Colonic mucosa (tissue), 4 donors: ENCODE results near the gene FGF9. TPM values are rescaled to one million over a fixed set of nuclear protein-coding genes. Genes with fewer than 3 reads are reported as not detected.
A peak's percentile ranks its signal among the peaks of the same experiment; 100 is the strongest.

Source experiments
- DNase-seq: peaks from one replicate; pipeline ENCODE4 v3.0.0-alpha.2; 2020
- H3K27ac ChIP-seq: fragments of 200-600 bp; one replicate; pipeline ENCODE4 v1.8.0; 2021
- H3K27me3 ChIP-seq: fragments of 200-600 bp; one replicate; pipeline ENCODE4 v1.8.0; 2021
- H3K36me3 ChIP-seq: fragments of 200-600 bp; one replicate; pipeline ENCODE4 v1.8.0; 2021
- H3K4me1 ChIP-seq: fragments of 200-600 bp; one replicate; pipeline ENCODE4 v1.8.0; 2021; ENCODE audit warnings: mild to moderate bottlenecking
- H3K4me3 ChIP-seq: fragments of 200-600 bp; one replicate; pipeline ENCODE4 v1.8.0; 2021
- H3K9ac ChIP-seq, 2 donors: one replicate each; pipeline ENCODE4 v1.7.0; 2013; ENCODE audit warnings: control low read depth in 2 of 2, low read depth in 2 of 2, low read length in 2 of 2
- H3K9me3 ChIP-seq: fragments of 200-600 bp; one replicate; pipeline ENCODE4 v1.8.0; 2021
- CTCF ChIP-seq: fragments of 200-600 bp; IDR thresholded peaks from one replicate; pipeline ENCODE4 v1.8.0; 2022; ENCODE audit warnings: antibody characterized with exemption, mild to moderate bottlenecking
- intact Hi-C: fragments of 100-400 bp; cut with DNase I; formaldehyde crosslinking; loops from one replicate; pipeline ENCODE4 v1.14.1; 2022
- total RNA-seq, 2 donors: library from RNA; stranded (reverse); fragmentation: NEBNext Ultra II Directional in 1 of 2; extraction: Animal tissue kit (Norgen Biotek cat#: 25700) in 1 of 2; gene quantifications; one replicate each; pipeline ENCODE4 v1.2.1, GENCODE V29; 2021
- donor health status: healthy.
- donor health status: DM: no; HTN: no; CAD: no.
- donor health status: DM: no; HTN: no; CAD: no.

The FGF9 gene
- total RNA-seq, 2 donors from 2014 or later = 0.67 to 1.2 TPM

DNA sequence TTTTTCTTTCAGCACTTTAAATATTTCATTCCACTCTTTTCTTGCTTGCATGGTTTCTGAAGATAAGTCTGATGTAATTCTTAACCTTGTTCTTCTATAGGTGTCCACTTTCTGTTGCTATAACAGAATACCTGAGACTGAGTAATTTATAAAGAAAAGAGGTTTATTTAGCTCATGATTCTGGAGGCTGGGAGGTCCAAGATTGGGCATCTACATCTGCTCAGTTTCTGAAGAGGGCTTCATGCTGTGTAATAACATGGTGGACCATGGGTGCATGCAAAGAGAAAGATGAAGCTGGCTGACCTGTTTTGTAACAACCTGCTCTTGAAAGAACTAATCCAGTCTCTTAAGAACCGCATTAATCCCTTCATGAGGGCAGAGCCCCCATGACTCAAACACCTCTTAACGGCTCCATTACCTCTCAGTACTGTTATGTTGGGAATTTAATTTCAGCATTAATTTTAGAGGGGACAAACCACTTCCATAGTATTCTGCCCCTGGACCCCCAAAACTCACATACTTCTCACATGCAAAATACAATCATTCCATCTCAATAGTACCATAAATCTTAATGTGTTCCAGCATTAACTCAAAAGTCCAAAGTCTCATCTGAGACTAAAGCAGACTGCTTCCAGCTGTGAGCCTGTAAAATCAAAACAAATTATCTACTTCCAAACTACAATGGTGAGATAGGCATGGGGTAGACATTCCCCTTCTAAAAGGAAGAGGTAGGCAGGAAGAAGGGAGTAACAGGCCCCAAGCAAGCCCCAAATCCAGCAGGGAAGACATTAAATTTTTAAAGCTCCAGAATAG, 9.6 kb upstream of the FGF9 start:
- Histone ChIP-seq H3K36me3 (no peaks in the 10 kb centered on the region), H3K27me3 (no peaks in the 10 kb centered on the region), H3K9ac (no peak overlapping the region), H3K9me3 (no peaks in the 10 kb centered on the region), H3K27ac (no peak overlapping the region), H3K4me1 (peaks cover 3% of the 10 kb centered on the region), H3K4me3 (no peak overlapping the region)
- no peak for DNase-seq
- TF ChIP-seq CTCF = no peak
- intact Hi-C loops = no loop called here

DNA sequence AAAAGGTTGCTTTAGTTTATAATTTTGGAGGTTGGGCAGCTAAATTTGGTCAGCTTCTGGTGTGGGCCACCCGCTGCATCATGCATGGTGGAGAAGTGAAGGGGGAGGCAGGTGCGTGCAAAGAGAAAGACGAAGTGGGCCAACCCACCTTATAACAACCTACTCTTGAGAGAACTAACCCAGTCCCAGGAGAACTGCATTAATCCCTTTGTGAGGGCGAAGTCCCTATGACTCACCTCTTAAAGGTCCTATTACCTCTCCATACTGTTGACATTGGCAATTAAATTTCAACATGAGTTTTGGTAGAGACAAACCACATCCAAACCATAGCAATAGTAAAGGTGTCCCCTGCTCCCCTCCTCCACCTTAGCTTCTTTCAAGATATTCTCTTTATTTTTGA, 7.7 kb upstream of the FGF9 start:
- peak; percentile 58 for DNase-seq
- H3K36me3 ChIP-seq = no peaks in the 10 kb centered on the region
- H3K4me1 ChIP-seq = peaks cover 3% of the 10 kb centered on the region
- intact Hi-C loops = no loop called here
- no peak overlapping the region for H3K4me3 ChIP-seq
- H3K9me3 ChIP-seq = no peaks in the 10 kb centered on the region
- no peak overlapping the region for H3K9ac ChIP-seq
- H3K27ac ChIP-seq = no peak overlapping the region
- TF ChIP-seq CTCF = no peak
- no peaks in the 10 kb centered on the region for H3K27me3 ChIP-seq

GRCh38 chr13:21668732-21669275, 2.1 kb upstream of the FGF9 start:
- Histone ChIP-seq H3K4me1 (peaks cover 27% of the 10 kb centered on the region), H3K27me3 (peaks cover 10% of the 10 kb centered on the region), H3K27ac (no peak overlapping the region), H3K36me3 (no peaks in the 10 kb centered on the region), H3K9ac (peak overlapping the region; percentile 43 to 60), H3K4me3 (peak overlapping the region; percentile 65), H3K9me3 (no peaks in the 10 kb centered on the region)
- TF ChIP-seq CTCF = no peak
- intact Hi-C loops = no loop called here
- peak; percentile 29 for DNase-seq

GRCh38 chr13:21670006-21670882, 629 bp upstream of the FGF9 start:
- peak; percentile 78 for DNase-seq
- peak overlapping the region; percentile 43 to 54 for H3K9ac ChIP-seq
- peak overlapping the region; percentile 65 for H3K4me3 ChIP-seq
- H3K27me3 ChIP-seq = peaks cover 10% of the 10 kb centered on the region
- no peaks in the 10 kb centered on the region for H3K9me3 ChIP-seq
- intact Hi-C loops = no loop called here
- no peak for TF ChIP-seq CTCF
- no peaks in the 10 kb centered on the region for H3K36me3 ChIP-seq
- peaks cover 27% of the 10 kb centered on the region for H3K4me1 ChIP-seq
- peak overlapping the region; percentile 6 for H3K27ac ChIP-seq

DNA sequence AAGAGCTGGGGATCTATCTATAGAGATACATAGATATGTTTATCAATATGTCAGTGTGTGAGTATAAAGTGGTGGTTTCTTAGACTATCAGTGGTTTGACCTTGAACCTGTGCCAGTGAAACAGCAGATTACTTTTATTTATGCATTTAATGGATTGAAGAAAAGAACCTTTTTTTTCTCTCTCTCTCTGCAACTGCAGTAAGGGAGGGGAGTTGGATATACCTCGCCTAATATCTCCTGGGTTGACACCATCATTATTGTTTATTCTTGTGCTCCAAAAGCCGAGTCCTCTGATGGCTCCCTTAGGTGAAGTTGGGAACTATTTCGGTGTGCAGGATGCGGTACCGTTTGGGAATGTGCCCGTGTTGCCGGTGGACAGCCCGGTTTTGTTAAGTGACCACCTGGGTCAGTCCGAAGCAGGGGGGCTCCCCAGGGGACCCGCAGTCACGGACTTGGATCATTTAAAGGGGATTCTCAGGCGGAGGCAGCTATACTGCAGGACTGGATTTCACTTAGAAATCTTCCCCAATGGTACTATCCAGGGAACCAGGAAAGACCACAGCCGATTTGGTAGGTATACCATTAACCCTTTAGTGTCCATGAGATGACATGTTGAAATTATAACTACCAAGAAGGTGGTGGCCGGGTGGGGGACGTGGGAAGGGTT, 880 bp downstream of the FGF9 start:
- Histone ChIP-seq H3K4me1 (peaks cover 27% of the 10 kb centered on the region), H3K9ac (no peak overlapping the region), H3K27ac (peak overlapping the region; percentile 6), H3K9me3 (no peaks in the 10 kb centered on the region), H3K27me3 (peaks cover 10% of the 10 kb centered on the region), H3K36me3 (no peaks in the 10 kb centered on the region), H3K4me3 (peak overlapping the region; percentile 65)
- no peak for TF ChIP-seq CTCF
- intact Hi-C loops = no loop called here
- DNase-seq = no peak
